GM23338 (cell line): ENCODE measurements around the gene OGFRL1. TPM values are rescaled to one million over a fixed set of nuclear protein-coding genes. Genes with fewer than 3 reads are reported as not detected.

Experiments used
- ATAC-seq: fragments of 200-7000 bp; cut with Tn5 transposase; 3 replicates; pipeline ENCODE4 v1.9.1; 2020
- DNase-seq: peaks from one replicate; pipeline ENCODE4 v3.0.0-alpha.2; 2015; ENCODE audit warnings: low spot score
- H2AFZ ChIP-seq: fragments of 200-600 bp; sonication (generic); 2 replicates; pipeline ENCODE4 v1.8.0; 2016; ENCODE audit warnings: antibody characterized with exemption, mild to moderate bottlenecking, moderate library complexity
- H3F3A ChIP-seq: fragments of 200-600 bp; sonication (generic); replicated peaks from 2 replicates; pipeline ENCODE4 v1.8.0; 2017; ENCODE audit warnings: antibody characterized with exemption, mixed run types, low read depth
- H3K27ac ChIP-seq: fragments of 200-600 bp; sonication (generic); 2 replicates; pipeline ENCODE4 v1.6.1; 2016; ENCODE audit warnings: low read depth
- H3K27me3 ChIP-seq: fragments of 200-600 bp; sonication (generic); 2 replicates; pipeline ENCODE4 v1.8.0; 2016; ENCODE audit warnings: mild to moderate bottlenecking, mixed run types, moderate library complexity; ENCODE audit not compliant: insufficient read depth
- H3K36me3 ChIP-seq: fragments of 200-600 bp; sonication (generic); 2 replicates; pipeline ENCODE4 v1.8.0; 2016; ENCODE audit warnings: mild to moderate bottlenecking; ENCODE audit not compliant: insufficient read depth
- H3K4me1 ChIP-seq: fragments of 200-600 bp; sonication (generic); 2 replicates; pipeline ENCODE4 v1.8.0; 2016; ENCODE audit warnings: mild to moderate bottlenecking, moderate library complexity; ENCODE audit not compliant: insufficient read depth
- H3K4me2 ChIP-seq: fragments of 200-600 bp; sonication (generic); 2 replicates; pipeline ENCODE4 v1.7.1; 2017; ENCODE audit warnings: mixed run types
- H3K4me3 ChIP-seq: fragments of 200-600 bp; sonication (generic); 2 replicates; pipeline ENCODE4 v1.6.1; 2016; ENCODE audit warnings: mixed run types
- H3K79me2 ChIP-seq: fragments of 200-600 bp; sonication (generic); replicated peaks from 2 replicates; pipeline ENCODE4 v1.8.0; 2017; ENCODE audit warnings: mild to moderate bottlenecking; ENCODE audit not compliant: insufficient read depth
- H3K9me2 ChIP-seq: fragments of 200-600 bp; sonication (generic); 2 replicates; pipeline ENCODE4 v1.8.0; 2017; ENCODE audit not compliant: insufficient read depth
- H4K20me1 ChIP-seq: fragments of 200-600 bp; sonication (generic); replicated peaks from 2 replicates; pipeline ENCODE4 v1.8.0; 2017; ENCODE audit warnings: mild to moderate bottlenecking; ENCODE audit not compliant: insufficient read depth
- H3K27ac Mint-ChIP-seq: 2 replicates; pipeline ENCODE4 v1.8.0; 2020; ENCODE audit warnings: inconsistent platforms, mild to moderate bottlenecking, moderate library complexity, mixed read lengths
- H3K27me3 Mint-ChIP-seq: 3 replicates; pipeline ENCODE4 v1.8.0; 2022; ENCODE audit warnings: low read depth, mild to moderate bottlenecking, moderate library complexity, mixed read lengths, inconsistent platforms; ENCODE audit not compliant: insufficient read depth, poor library complexity
- H3K36me3 Mint-ChIP-seq: 3 replicates; pipeline ENCODE4 v1.8.0; 2021; ENCODE audit warnings: low read depth, mild to moderate bottlenecking, inconsistent platforms, moderate library complexity, mixed read lengths
- H3K4me1 Mint-ChIP-seq: 3 replicates; pipeline ENCODE4 v1.8.0; 2020; ENCODE audit warnings: mild to moderate bottlenecking, inconsistent platforms, mixed read lengths
- H3K4me3 Mint-ChIP-seq: 3 replicates; pipeline ENCODE4 v1.8.0; 2021; ENCODE audit warnings: moderate library complexity, mild to moderate bottlenecking, inconsistent platforms, mixed read lengths
- H3K9me3 Mint-ChIP-seq: 3 replicates; pipeline ENCODE4 v1.8.0; 2020; ENCODE audit warnings: moderate library complexity, mild to moderate bottlenecking, inconsistent platforms, mixed read lengths
- CREB1 ChIP-seq: fragments of 250-450 bp; sonication (Bioruptor Pico); IDR thresholded peaks from 2 replicates; pipeline ENCODE4 v1.5.0; 2020; ENCODE audit warnings: low read depth, mild to moderate bottlenecking, moderate library complexity
- CTCF ChIP-seq, 2 experiments: fragments of 200-600 bp in 1 of 2; sonication (generic) in 1 of 2; conservative IDR thresholded peaks; 2 replicates each; pipeline versions ENCODE4 v1.5.1 to v1.6.1; 2016 to 2017; ENCODE audit warnings: antibody characterized with exemption in 2 of 2, low read depth in 2 of 2, mild to moderate bottlenecking in 2 of 2, moderate library complexity in 1 of 2
- ETS1 ChIP-seq: IDR thresholded peaks from 2 replicates; pipeline ENCODE4 v1.6.1; 2016; ENCODE audit warnings: antibody characterized with exemption
- EZH2 ChIP-seq: fragments of 200-600 bp; sonication (generic); IDR thresholded peaks from one replicate; pipeline ENCODE4 v1.8.0; 2017; ENCODE audit warnings: antibody characterized with exemption, mild to moderate bottlenecking, low read depth; ENCODE audit not compliant: unreplicated experiment
- EZH2phosphoT487 ChIP-seq: fragments of 200-600 bp; sonication (generic); IDR thresholded peaks from one replicate; pipeline ENCODE4 v1.8.1; 2018; ENCODE audit warnings: antibody characterized with exemption; ENCODE audit not compliant: unreplicated experiment
- JUNB ChIP-seq: IDR thresholded peaks from one replicate; pipeline ENCODE4 v1.6.1; 2016; ENCODE audit warnings: antibody characterized with exemption; ENCODE audit not compliant: unreplicated experiment
- NANOG ChIP-seq: IDR thresholded peaks from 2 replicates; pipeline ENCODE4 v1.6.1; 2016; ENCODE audit warnings: antibody characterized with exemption, borderline replicate concordance
- POLR2AphosphoS5 ChIP-seq: IDR thresholded peaks from 2 replicates; pipeline ENCODE4 v1.6.1; 2016; ENCODE audit warnings: antibody characterized with exemption, low read depth
- REST ChIP-seq: IDR thresholded peaks from one replicate; pipeline ENCODE4 v1.6.1; 2018; ENCODE audit warnings: antibody characterized with exemption; ENCODE audit not compliant: unreplicated experiment
- STAT1 ChIP-seq: IDR thresholded peaks from one replicate; pipeline ENCODE4 v1.6.1; 2016; ENCODE audit warnings: antibody characterized with exemption; ENCODE audit not compliant: unreplicated experiment
- ZNF114 ChIP-seq: fragments of 250-450 bp; sonication (Bioruptor Pico); IDR thresholded peaks from 2 replicates; pipeline ENCODE4 v1.5.0; 2020; ENCODE audit warnings: mild to moderate bottlenecking, moderate library complexity
- ZNF331 ChIP-seq: fragments of 250-450 bp; sonication (Bioruptor Pico); IDR thresholded peaks from 2 replicates; pipeline ENCODE4 v1.5.0; 2020; ENCODE audit warnings: low read depth, mild to moderate bottlenecking, moderate library complexity
- ZNF462 ChIP-seq: fragments of 250-450 bp; sonication (Bioruptor Pico); IDR thresholded peaks from 2 replicates; pipeline ENCODE4 v1.5.0; 2020; ENCODE audit warnings: mild to moderate bottlenecking, moderate library complexity
- polyA plus RNA-seq: library from polyadenylated mRNA; unstranded; fragments of >200 nt; fragmentation: Nextera tagmentation; extraction: Ambion mirVana; gene quantifications from 2 replicates; pipeline ENCODE4 v1.2.1, GENCODE V29; 2016
- total RNA-seq: library from RNA; depleted of rRNA; stranded (reverse); fragments of >200 nt; shearing (Covaris generic); gene quantifications from 2 replicates; pipeline ENCODE4 v1.2.3, GENCODE V29; 2014

OGFRL1 gene
- total and polyA plus RNA-seq, 2 experiments from 2014 or later, result 4.2 to 10.0 TPM

- no peaks in the 10 kb centered on the region for H3K36me3 Mint-ChIP-seq
- H3K4me2 ChIP-seq, result no peak overlapping the region
- no peaks in the 10 kb centered on the region for H3F3A ChIP-seq
- DNase-seq (no peak), ATAC-seq (no peak)
- 0 out of 2 replicates have a peak, but pooled peaks cover 8% of the 10 kb centered on the region for H3K9me2 ChIP-seq
- no peaks in the 10 kb centered on the region for H3K27me3 Mint-ChIP-seq
- no peaks in the 10 kb centered on the region for H4K20me1 ChIP-seq
- no peak overlapping the region for H3K27ac ChIP-seq
- peaks cover 16% of the 10 kb centered on the region for H3K4me1 Mint-ChIP-seq
- no peaks in the 10 kb centered on the region for H3K36me3 ChIP-seq
- no peaks in the 10 kb centered on the region for H3K4me1 ChIP-seq
- H2AFZ ChIP-seq, result no peak overlapping the region
- H3K4me3 ChIP-seq, result no peak overlapping the region
- no peaks in the 10 kb centered on the region for H3K27me3 ChIP-seq
- H3K27ac Mint-ChIP-seq, result no peak overlapping the region
- no peak overlapping the region for H3K4me3 Mint-ChIP-seq
- no peak for TF ChIP-seq EZH2
- no peak for TF ChIP-seq EZH2phosphoT487
- no peak for TF ChIP-seq ETS1
- TF ChIP-seq NANOG, result no peak
- no peak for TF ChIP-seq JUNB
- TF ChIP-seq CTCF (conservative IDR thresholded peaks at IDR 0.05; ENCODE audit: low read depth in 2 of 2), result no peak
- no peak for TF ChIP-seq CREB1
- no peak for TF ChIP-seq STAT1
- no peak for TF ChIP-seq POLR2AphosphoS5
- TF ChIP-seq ZNF114 (CRISPR knock-in tag), result no peak
- no peak for TF ChIP-seq ZNF331 (CRISPR knock-in tag)
- no peak for TF ChIP-seq ZNF462 (CRISPR knock-in tag)
- TF ChIP-seq REST, result no peak
- H3K9me3 Mint-ChIP-seq, result no peaks in the 10 kb centered on the region
- H3K79me2 ChIP-seq, result no peaks in the 10 kb centered on the region
Observed at GRCh38 chr6:71342772-71343171, 54.2 kb downstream of the OGFRL1 start.
